Measurements from ENCODE around the gene ZBTB9.

Gene ZBTB9

GRCh38 chr6:33433001-33433543 lies 21.3 kb upstream of the ZBTB9 start:
- DNase-seq (ENCODE audit: low read depth) = no peak

GRCh38 chr6:33433544-33434191 lies 20.7 kb upstream of the ZBTB9 start:
- DNase-seq (ENCODE audit: low read depth) = no peak

- DNase-seq (ENCODE audit: low read depth) = no peak
These were observed 19.4 kb upstream of the ZBTB9 start for GRCh38 chr6:33434961-33435360.

GRCh38 chr6:33437666-33438065 lies 16.7 kb upstream of the ZBTB9 start:
- DNase-seq (ENCODE audit: low read depth) = no peak

GRCh38 chr6:33438978-33439594 lies 15.3 kb upstream of the ZBTB9 start:
- DNase-seq (ENCODE audit: low read depth) = no peak

GRCh38 chr6:33439956-33440648 lies 14.3 kb upstream of the ZBTB9 start:
- DNase-seq (ENCODE audit: low read depth) = no peak

GRCh38 chr6:33440649-33441309 lies 13.6 kb upstream of the ZBTB9 start:
- no peak for DNase-seq (ENCODE audit: low read depth)

GRCh38 chr6:33441457-33441856 lies 12.9 kb upstream of the ZBTB9 start:
- no peak for DNase-seq (ENCODE audit: low read depth)

- no peak for DNase-seq (ENCODE audit: low read depth)
These were observed 12.1 kb upstream of the ZBTB9 start for GRCh38 chr6:33442283-33442682.

- no peak for DNase-seq (ENCODE audit: low read depth)
These were observed 11.4 kb upstream of the ZBTB9 start for GRCh38 chr6:33443025-33443424.

- no peak for DNase-seq (ENCODE audit: low read depth)
These were observed 10.5 kb upstream of the ZBTB9 start for GRCh38 chr6:33443619-33444504.

- no peak for DNase-seq (ENCODE audit: low read depth)
These were observed 9.2 kb upstream of the ZBTB9 start for GRCh38 chr6:33445119-33445603.

- no peak for DNase-seq (ENCODE audit: low read depth)
These were observed 8.0 kb upstream of the ZBTB9 start for GRCh38 chr6:33446356-33446755.

- no peak for DNase-seq (ENCODE audit: low read depth)
These were observed 3.9 kb upstream of the ZBTB9 start for GRCh38 chr6:33450434-33450833.

- DNase-seq (ENCODE audit: low read depth) = no peak
These were observed 2.8 kb upstream of the ZBTB9 start for GRCh38 chr6:33451606-33452005.

- no peak for DNase-seq (ENCODE audit: low read depth)
These were observed 1.9 kb upstream of the ZBTB9 start for GRCh38 chr6:33452496-33452895.

- DNase-seq (ENCODE audit: low read depth) = no peak
These were observed 875 bp upstream of the ZBTB9 start for GRCh38 chr6:33453393-33454008.

GRCh38 chr6:33455051-33455450 lies 675 bp downstream of the ZBTB9 start:
- no peak for DNase-seq (ENCODE audit: low read depth)

- DNase-seq (ENCODE audit: low read depth) = no peak
These were observed 1.8 kb downstream of the ZBTB9 start for GRCh38 chr6:33456156-33456555.

- no peak for DNase-seq (ENCODE audit: low read depth)
These were observed 4.3 kb downstream of the ZBTB9 start for GRCh38 chr6:33458676-33459075.

GRCh38 chr6:33459226-33459625 lies 4.8 kb downstream of the ZBTB9 start:
- DNase-seq (ENCODE audit: low read depth) = no peak

All from amniotic epithelial cell (primary cell).